NCI-H146 treated with DMSO at 0.1 percent for 48 hours (cell line): ENCODE results near the gene FNDC1.

ENCODE experiments used
- DNase-seq: peaks from one replicate; lab custom pipeline; 2025; ENCODE audit not compliant: unreplicated experiment; lab: John Stamatoyannopoulos, UW

Gene FNDC1

GRCh38 chr6:159157431-159157830 lies 11.8 kb upstream of the FNDC1 start:
- no peak for DNase-seq

GRCh38 chr6:159161839-159162238 lies 7.4 kb upstream of the FNDC1 start:
- DNase-seq = no peak

GRCh38 chr6:159163901-159164370 lies 5.3 kb upstream of the FNDC1 start:
- no peak for DNase-seq

- DNase-seq = no peak
Measured at GRCh38 chr6:159168536-159169192, 536 bp upstream of the FNDC1 start.

- DNase-seq = no peak
Measured at GRCh38 chr6:159169557-159170332, 545 bp downstream of the FNDC1 start.

- no peak for DNase-seq
Measured at GRCh38 chr6:159170333-159170672, 1.1 kb downstream of the FNDC1 start.

GRCh38 chr6:159170999-159171712 lies 2.0 kb downstream of the FNDC1 start:
- DNase-seq = no peak

GRCh38 chr6:159172091-159172491 lies 2.9 kb downstream of the FNDC1 start:
- no peak for DNase-seq

GRCh38 chr6:159174263-159174969 lies 5.2 kb downstream of the FNDC1 start:
- DNase-seq = peak; percentile 37

GRCh38 chr6:159176913-159177312 lies 7.7 kb downstream of the FNDC1 start:
- DNase-seq = no peak

- no peak for DNase-seq
Measured at GRCh38 chr6:159178847-159179246, 9.6 kb downstream of the FNDC1 start.

GRCh38 chr6:159180001-159180400 lies 10.8 kb downstream of the FNDC1 start:
- DNase-seq = no peak

- DNase-seq = no peak
Measured at GRCh38 chr6:159181914-159182313, 12.7 kb downstream of the FNDC1 start.

GRCh38 chr6:159184559-159184958 lies 15.4 kb downstream of the FNDC1 start:
- no peak for DNase-seq

GRCh38 chr6:159190460-159190859 lies 21.3 kb downstream of the FNDC1 start:
- no peak for DNase-seq

- no peak for DNase-seq
Measured at GRCh38 chr6:159193923-159194322, 24.7 kb downstream of the FNDC1 start.

- no peak for DNase-seq
Measured at GRCh38 chr6:159194421-159194820, 25.2 kb downstream of the FNDC1 start.

GRCh38 chr6:159196430-159196975 lies 27.3 kb downstream of the FNDC1 start:
- DNase-seq = no peak

- no peak for DNase-seq
Measured at GRCh38 chr6:159197251-159197650, 28.1 kb downstream of the FNDC1 start.

GRCh38 chr6:159201336-159201735 lies 32.1 kb downstream of the FNDC1 start:
- no peak for DNase-seq
